HG02610 (cell line): Measurements from ENCODE around the gene ATP2A2.
A peak's percentile ranks its signal among the peaks of the same experiment; 100 is the strongest.

Experiments used
- ATAC-seq: cut with Tn5 transposase; IDR thresholded peaks from one replicate; pipeline ENCODE4 v1.9.1; 2021; ENCODE audit warnings: mild to moderate bottlenecking, moderate library complexity; ENCODE audit not compliant: unreplicated experiment

Gene ATP2A2

GRCh38 chr12:110258466-110258865 lies 22.6 kb upstream of the ATP2A2 start:
- ATAC-seq = no peak

GRCh38 chr12:110262442-110263388 lies 18.3 kb upstream of the ATP2A2 start:
- ATAC-seq = no peak

GRCh38 chr12:110266381-110266960 lies 14.6 kb upstream of the ATP2A2 start:
- ATAC-seq = no peak

GRCh38 chr12:110266980-110267620 lies 13.9 kb upstream of the ATP2A2 start:
- no peak for ATAC-seq

- ATAC-seq = no peak
These were observed 11.4 kb upstream of the ATP2A2 start for GRCh38 chr12:110269622-110270124.

GRCh38 chr12:110270125-110270962 lies 10.7 kb upstream of the ATP2A2 start:
- no peak for ATAC-seq

GRCh38 chr12:110271015-110271414 lies 10.0 kb upstream of the ATP2A2 start:
- ATAC-seq = no peak

- ATAC-seq = no peak
These were observed 3.4 kb upstream of the ATP2A2 start for GRCh38 chr12:110277530-110278254.

GRCh38 chr12:110278255-110278536 lies 2.9 kb upstream of the ATP2A2 start:
- no peak for ATAC-seq

- ATAC-seq = no peak
These were observed 1.3 kb upstream of the ATP2A2 start for GRCh38 chr12:110279566-110280375.

- ATAC-seq = peak; percentile 12
These were observed 662 bp upstream of the ATP2A2 start for GRCh38 chr12:110280392-110280778.

GRCh38 chr12:110281549-110282299 lies 677 bp downstream of the ATP2A2 start:
- ATAC-seq = peak; percentile 39

GRCh38 chr12:110282300-110282860 lies 1.3 kb downstream of the ATP2A2 start:
- ATAC-seq = peak; percentile 1

GRCh38 chr12:110282956-110283817 lies 2.1 kb downstream of the ATP2A2 start:
- no peak for ATAC-seq

GRCh38 chr12:110284597-110284996 lies 3.5 kb downstream of the ATP2A2 start:
- no peak for ATAC-seq

- ATAC-seq = no peak
These were observed 5.6 kb downstream of the ATP2A2 start for GRCh38 chr12:110286623-110287022.

- ATAC-seq = no peak
These were observed 6.9 kb downstream of the ATP2A2 start for GRCh38 chr12:110287986-110288385.
